Stimulated activated CD4-positive, alpha-beta T cell treated with anti-CD3 and anti-CD28 coated beads, Interleukin-4, amount 100 ng/mL, for 4 hours (primary cell): ENCODE measurements around the gene KRTAP9-8.
"Not testable (repeated sequence)": the region's sequence is repeated elsewhere in the genome, so short reads cannot be mapped to it uniquely, and the experiment has no call there.

ENCODE experiments used
- DNase-seq, 2 experiments: peaks; one replicate each; pipeline ENCODE4 v3.0.0-alpha.2; 2020

KRTAP9-8 gene

GRCh38 chr17:41237949-41238437 lies at the start of gene KRTAP9-8:
TSS of gene KRTAP9-8 (plus strand) at chr17:41237999. CDS start at chr17:41238052, 53 bp downstream.
- DNase-seq: not testable (repeated sequence)

GRCh38 chr17:41189837-41190318 lies 47.9 kb upstream of the KRTAP9-8 start, which contains the start of gene KRTAP9-1:
TSS of gene KRTAP9-1 (plus strand) at chr17:41189887. CDS start at chr17:41189887, 0 bp downstream.
- not testable (repeated sequence) for DNase-seq

DNA sequence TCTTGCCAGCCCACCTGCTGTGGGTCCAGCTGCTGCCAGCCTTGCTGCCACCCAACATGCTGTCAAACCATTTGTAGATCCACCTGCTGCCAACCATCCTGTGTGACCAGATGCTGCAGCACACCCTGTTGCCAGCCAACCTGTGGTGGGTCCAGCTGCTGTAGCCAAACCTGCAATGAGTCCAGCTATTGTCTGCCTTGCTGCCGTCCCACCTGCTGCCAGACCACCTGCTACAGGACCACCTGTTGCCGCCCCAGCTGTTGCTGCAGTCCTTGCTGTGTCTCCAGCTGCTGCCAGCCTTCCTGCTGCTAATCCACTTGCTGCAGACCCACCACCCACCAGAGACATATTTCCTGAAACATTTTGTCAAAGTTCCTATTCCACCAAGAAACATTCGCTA lies 47.5 kb upstream of the KRTAP9-8 start:
- DNase-seq: no peak

DNA sequence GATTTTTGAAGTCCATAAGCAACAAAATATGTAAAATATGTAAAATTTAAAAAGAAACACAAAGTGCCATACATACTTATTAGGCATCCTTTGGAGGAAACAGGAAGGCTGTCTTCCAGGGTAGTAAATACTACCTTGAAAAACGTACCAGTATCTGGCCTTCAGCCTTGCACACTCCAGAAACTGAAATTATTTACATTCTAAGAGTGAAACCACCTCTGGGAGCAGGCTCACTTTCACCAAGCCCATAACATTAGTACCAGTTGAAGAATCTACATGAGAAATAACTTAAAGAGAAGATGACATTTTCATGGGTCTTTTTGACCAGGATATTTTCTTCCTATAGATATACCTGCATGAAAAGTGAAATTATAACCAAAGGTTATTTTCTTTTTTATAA lies 41.7 kb upstream of the KRTAP9-8 start:
- DNase-seq: no peak

- no peak for DNase-seq
Observed at GRCh38 chr17:41199421-41200078, 38.2 kb upstream of the KRTAP9-8 start.

DNA sequence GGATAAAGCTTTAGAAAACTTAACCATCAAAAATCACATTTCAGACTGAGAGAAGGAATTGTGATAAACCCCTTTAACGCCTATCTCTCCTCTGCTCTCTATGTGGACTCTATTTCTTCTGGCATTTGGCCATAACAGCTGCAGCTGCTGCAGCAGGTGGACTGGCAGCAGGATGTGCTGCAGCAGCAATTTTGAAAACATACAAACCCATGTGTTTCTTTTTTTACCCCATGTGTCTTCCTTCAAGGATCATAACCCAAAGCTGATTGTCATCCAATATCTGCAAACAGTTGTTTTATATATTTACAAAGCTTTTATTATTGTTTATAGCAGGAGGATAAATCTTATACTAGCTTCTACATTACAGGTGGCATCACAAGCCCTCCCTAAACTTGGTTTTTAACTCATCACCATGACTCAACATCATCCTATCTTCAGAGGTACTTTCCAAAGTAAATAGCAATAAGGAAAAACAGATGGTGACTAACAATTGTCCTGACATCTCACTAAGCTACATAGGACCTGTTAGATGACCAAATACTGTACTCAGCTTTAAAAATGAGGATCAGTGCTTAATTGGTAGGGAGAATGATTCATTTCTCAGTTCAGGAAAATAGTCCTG lies 25.8 kb upstream of the KRTAP9-8 start:
- no peak for DNase-seq

GRCh38 chr17:41212524-41213169 lies 25.2 kb upstream of the KRTAP9-8 start:
- no peak for DNase-seq

- DNase-seq: no peak
Observed at GRCh38 chr17:41215681-41216080, 22.1 kb upstream of the KRTAP9-8 start.

GRCh38 chr17:41223821-41224220 lies 14.0 kb upstream of the KRTAP9-8 start:
- DNase-seq: no peak

DNA sequence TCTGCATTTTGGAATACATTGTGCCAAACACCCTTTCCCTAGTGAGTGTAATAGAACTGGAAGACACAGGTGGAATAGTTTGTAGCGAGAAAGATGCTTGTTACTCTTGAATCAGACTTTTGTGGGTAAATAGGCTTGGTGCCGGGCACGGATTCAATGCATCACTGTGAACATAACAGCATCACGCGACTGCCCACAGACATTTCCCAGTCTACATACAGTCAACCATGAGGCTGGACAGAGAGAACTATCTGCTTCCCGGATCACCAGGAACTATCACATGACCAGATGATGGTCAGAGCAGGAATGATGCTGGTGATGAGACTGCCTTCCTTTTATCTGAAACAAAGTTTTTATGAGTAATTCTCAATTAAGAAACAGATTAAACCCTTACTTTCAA lies 11.7 kb upstream of the KRTAP9-8 start:
- DNase-seq: no peak

GRCh38 chr17:41226598-41227095 lies 11.2 kb upstream of the KRTAP9-8 start, which contains the start of gene KRTAP9-2:
TSS of gene KRTAP9-2 (plus strand) at chr17:41226648. CDS start at chr17:41226655, 7 bp downstream.
- DNase-seq: not testable (repeated sequence)

GRCh38 chr17:41230094-41230493 lies 7.7 kb upstream of the KRTAP9-8 start:
- DNase-seq: no peak

DNA sequence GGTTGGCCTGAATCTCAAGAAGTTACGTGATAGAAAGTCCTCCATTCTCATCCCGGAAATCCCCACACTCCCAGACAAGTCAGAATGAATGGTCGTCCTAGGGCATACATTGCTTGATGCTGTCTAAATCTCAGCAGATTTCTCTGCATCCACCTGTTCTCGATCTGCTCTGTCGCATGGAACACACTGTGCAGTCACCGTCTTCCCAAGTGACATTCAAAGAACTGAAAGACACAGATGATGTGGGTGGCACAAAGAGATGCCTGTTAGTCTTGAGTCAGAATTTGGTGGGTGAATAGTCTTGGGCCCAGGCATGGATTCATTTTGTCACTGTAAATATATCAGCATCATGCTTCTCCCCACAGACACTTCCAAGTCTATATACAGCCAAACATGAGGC lies 6.1 kb upstream of the KRTAP9-8 start:
- no peak for DNase-seq

DNA sequence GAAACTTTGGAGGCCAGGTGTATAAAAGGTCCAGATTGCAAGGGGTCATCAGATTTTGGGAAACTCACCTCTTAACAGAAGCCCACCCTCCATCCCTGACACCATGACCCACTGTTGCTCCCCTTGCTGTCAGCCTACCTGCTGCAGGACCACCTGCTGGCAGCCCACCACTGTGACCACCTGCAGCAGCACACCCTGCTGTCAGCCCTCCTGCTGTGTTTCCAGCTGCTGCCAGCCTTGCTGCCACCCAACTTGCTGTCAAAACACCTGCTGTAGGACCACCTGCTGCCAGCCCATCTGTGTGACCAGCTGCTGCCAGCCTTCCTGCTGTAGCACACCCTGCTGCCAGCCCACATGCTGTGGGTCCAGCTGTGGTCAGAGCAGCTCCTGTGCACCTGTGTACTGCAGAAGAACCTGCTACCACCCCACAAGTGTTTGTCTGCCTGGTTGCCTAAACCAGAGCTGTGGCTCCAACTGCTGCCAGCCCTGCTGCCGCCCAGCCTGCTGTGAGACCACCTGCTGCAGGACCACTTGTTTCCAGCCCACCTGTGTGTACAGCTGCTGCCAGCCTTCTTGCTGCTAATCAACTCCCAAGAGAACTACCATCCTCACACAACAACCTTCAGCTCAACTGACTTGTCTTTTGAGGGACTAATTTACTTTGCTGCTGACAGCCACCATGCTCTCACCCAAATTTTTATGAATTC lies 5.2 kb upstream of the KRTAP9-8 start, which contains the start of gene KRTAP9-3:
TSS of gene KRTAP9-3 (plus strand) at position 51 of the 707 bp plus-strand sequence. CDS start at position 104, 53 bp downstream.
- DNase-seq: not testable (repeated sequence)

GRCh38 chr17:41237116-41237515 lies 683 bp upstream of the KRTAP9-8 start:
- DNase-seq: not testable (repeated sequence)

GRCh38 chr17:41246995-41247787 lies 9.4 kb downstream of the KRTAP9-8 start:
- not testable (repeated sequence) for DNase-seq

DNA sequence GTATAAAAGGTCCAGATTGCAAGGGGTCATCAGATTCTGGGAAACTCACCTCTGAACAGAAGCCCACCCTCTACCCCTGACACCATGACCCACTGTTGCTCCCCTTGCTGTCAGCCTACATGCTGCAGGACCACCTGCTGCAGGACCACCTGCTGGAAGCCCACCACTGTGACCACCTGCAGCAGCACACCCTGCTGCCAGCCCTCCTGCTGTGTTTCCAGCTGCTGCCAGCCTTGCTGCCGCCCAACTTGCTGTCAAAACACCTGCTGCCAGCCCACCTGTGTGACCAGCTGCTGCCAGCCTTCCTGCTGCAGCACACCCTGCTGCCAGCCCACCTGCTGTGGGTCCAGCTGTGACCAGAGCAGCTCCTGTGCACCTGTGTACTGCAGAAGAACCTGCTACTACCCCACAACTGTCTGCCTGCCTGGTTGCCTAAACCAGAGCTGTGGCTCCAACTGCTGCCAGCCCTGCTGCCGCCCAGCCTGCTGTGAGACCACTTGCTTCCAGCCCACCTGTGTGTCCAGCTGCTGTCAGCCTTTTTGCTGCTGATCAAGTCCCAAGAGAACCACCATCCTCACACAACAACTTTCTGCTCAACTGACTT lies 11.9 kb downstream of the KRTAP9-8 start, which contains the start of gene KRTAP9-4:
TSS of gene KRTAP9-4 (plus strand) at position 51 of the 604 bp plus-strand sequence. CDS start at position 85, 34 bp downstream.
- not testable (repeated sequence) for DNase-seq

DNA sequence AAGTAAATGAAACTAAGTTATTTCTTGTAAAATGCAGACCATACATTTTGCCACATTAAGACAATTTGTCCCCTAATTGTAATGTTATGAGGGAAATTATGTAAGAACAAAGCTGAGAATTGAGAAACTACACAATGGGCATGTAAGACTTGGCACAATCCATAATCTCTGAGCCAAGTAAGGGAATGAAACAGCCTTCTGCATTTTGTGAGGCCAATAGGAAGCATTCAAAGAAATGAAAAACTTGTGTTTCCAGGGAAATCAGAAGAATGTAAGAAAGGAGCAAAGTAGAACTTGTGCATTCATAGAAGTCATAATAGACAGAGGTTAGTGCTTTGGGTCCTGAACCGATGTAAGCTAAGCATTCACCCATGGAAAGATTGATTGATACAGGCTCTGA lies 13.5 kb downstream of the KRTAP9-8 start:
- DNase-seq: no peak

GRCh38 chr17:41254861-41255260 lies 17.1 kb downstream of the KRTAP9-8 start:
- no peak for DNase-seq

GRCh38 chr17:41255381-41256290 lies 17.8 kb downstream of the KRTAP9-8 start, which contains the start of gene KRTAP9-9:
TSS of gene KRTAP9-9 (plus strand) at chr17:41255384.
- not testable (repeated sequence) for DNase-seq
